ENCODE measurements around the gene MED6.

MED6 gene

DNA sequence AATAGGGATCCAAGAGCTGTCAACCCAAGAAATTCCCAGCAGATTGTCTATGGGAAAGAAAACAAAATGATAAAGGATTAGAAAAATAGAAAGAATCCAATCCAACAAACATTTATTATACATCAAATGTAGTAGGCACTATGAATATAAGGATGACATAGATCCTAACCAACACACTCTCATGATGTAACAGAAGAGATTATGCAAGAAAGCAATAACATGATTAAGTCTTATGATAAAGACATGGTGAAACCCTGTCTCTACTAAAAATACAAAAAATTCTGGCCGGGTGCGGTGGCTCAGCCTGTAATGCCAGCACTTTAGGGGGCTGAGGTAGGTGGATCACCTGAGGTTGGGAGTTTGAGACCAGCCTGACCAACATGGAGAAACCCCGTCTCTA is 2.7 kb downstream of the MED6 start:
- DNase-seq, result peak; percentile 36

DNA sequence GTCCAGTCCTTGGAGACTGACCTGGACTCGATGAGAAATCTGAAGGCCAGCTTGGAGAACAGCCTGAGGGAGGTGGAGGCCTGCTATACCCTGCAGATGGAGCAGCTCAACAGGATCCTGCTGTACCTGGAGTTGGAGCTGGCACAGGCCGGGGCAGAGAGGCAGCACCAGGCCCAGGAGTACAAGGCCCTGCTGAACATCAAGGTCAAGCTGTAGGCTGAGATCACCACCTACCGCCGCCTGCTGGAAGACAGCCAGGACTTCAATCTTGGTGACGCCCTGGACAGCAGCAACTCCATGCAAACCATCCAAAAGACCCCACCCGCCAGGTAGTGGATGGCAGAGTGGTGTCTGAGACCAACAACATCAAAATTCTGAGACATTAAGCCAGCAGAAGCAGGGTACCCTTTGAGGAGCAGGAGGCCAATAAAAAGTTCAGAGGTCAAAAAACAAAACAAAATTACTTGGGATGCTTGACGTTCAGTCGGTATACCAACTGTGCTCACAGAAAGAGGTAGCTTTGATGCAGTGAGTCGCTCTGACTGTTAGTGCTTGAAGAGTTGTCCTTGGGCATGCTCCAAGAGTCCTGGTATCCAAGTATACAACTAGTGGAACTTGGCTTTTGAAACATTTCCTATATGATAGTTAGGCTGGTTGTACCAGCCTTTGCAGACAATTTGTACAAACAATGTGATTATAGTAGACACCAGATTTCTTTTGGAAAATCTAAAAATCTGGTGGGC is 4.8 kb downstream of the MED6 start:
- DNase-seq, result no peak

DNA sequence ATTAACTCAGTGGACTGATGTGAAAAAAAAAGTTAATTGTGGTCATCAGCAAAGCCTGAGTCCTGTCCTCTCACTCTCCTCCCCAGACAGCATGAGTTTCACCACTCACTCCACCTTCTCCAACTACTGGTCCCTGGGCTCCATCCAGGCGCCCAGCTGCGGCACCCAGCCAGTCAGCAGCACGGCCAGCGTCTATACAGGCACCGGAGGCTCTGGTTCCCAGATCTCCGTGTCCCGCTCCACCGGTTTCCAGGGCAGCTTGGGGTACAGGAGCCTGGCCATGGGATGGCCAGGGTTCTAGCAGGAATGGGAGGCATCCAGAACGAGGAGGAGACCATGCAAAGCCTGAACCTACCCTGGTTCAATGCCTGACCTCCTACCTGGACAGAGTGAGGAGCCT is 6.0 kb downstream of the MED6 start:
- DNase-seq, result no peak

DNA sequence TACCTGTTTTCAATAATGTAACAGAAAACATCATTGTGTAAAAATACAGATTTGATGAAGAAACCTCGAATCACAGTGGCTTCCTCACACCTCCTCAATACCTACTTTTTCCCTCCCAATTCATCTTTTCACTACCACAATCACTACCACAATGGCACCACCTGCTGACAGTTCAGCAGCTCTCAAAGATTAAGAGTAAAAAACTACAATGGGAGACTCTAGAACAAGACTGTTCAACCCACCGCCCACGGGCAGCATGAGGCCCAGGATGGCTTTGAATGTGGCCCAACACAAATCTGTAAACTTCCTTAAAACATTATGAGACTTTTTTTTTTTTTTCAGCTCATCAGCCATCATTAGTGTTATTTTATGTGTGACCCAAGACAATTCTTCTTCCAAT is 15.2 kb downstream of the MED6 start:
- peak; percentile 39 for DNase-seq

DNA sequence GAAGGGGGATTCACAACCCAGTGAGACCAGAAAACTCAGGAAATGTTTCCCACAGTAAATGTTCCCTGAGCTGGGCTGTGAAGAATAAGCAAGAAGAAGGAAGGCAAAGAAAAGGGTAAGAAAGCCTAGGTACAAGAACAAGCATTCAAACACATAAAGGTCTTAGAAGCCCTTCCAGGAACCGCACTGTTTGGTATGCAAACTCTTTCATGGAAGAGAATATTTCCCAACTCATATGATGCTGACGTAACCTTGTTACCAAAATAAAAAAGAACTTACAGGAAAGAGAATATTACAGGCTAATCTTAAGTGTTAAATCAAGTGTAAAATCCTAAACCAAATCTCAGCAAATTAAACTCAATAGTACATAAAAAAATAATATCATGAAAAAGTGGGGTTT is 23.6 kb downstream of the MED6 start:
- no peak for DNase-seq

DNA sequence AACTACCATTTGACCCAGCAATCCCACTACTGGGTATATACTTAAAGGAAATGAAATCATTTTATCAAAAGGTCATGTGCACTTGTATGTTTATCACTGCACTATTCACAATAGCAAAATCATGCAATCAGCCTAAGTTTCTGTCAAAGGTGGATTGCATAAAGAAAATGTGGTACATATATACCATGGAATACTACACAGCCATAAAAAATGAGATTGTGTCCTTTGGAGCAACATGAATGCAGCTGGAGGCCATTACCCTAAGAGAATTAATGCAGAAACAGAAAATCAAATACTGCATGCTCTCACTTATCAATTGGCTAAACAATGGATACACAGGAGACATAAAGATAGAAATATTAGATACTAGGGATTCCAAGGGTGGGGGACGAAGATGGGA is 27.4 kb downstream of the MED6 start:
- DNase-seq, result no peak

DNA sequence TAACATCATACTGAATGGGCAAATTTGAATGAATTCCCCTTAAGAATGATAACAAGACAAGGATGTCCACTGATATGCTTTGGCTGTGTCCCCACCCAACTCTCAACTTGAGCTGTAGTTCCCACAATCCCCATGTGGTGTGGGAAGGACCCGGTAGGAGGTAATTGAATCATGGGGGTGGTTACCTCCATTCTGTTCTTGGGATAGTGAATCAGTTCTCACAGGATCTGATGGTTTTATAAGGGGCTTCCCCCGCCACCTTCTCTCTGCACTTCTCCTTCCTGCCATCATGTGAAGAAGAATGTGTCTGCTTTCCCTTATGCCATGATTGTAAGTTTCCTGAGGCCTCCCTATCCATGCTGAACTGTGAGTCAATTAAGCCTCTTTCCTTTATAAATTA is 29.3 kb downstream of the MED6 start:
- no peak for DNase-seq

DNA sequence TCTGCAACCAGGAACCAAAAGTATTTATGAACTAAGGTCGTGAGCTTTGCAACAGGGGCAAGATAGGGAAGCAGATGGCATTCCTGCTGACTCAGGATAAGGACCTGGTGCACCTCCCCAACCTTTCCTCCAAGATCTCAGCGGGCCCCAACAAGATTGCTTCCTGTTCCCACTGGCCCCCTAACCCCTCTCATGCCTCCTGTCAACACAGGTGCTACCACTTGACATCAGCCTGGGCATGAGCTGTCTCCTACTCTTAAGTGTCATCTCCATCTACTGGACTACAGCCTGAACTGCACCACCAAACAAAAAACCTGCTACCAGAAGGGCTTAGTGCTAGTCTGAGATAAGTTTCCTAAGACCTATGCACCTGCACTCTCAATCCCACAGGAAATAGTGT is 32.7 kb downstream of the MED6 start:
- peak; percentile 78 for DNase-seq

DNA sequence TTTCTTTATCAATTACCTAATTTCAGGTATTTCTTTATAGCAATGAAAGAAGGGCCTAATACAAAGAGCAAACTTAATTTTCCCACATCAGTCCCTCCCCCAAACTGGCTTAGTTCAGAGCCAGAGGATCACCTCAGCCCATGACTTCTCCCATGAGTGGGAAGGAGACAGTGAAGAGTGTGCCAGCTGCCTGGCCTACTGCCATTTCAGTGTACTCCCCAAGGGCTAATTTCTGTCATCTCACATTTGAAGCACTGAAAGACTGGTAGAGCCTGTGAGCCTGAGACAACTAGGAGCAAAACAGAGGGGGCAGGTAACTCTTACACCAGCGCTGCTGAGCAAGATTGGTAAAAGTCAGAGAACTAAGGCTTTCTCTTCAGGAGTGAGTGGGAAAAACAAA is 36.6 kb downstream of the MED6 start:
- DNase-seq, result no peak

DNA sequence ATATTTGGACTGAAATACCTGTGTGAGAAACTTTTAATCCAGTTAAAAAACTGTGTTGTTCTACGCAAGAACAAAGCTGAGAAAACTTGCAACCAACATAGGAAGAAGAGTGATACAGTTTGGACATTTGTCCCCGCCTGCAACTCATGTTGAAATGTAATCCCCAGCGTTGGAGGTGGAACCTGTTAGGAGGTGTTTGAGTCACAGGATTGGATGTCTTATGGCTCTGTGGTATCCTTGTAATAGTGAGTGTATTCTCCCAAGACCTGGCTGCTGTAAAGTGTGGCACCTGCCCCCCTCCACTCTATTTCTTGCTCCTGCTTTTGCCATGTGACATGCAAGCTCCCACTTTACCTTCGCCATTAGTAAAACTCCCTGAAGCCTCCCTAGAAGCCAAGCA is 37.0 kb downstream of the MED6 start:
- no peak for DNase-seq

DNA sequence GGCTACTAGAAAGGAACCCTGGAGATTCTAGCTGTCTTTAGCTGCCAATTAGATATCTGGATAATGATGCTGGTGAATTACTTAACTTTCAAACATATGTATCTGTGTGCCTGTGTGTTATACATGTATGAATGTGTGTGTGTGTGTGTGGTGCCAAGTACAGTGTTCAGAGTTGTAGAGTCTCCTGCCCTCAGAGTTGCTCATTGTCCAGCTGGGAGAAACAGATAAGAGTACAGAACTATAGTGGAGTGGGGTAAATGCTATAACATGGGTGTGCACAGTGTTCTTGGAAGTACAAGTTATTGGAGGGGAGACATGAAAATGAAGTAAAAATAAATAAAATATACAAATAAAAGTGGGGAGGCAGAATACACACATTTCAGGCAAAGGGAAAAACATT is 42.1 kb downstream of the MED6 start:
- DNase-seq, result peak; percentile 73

DNA sequence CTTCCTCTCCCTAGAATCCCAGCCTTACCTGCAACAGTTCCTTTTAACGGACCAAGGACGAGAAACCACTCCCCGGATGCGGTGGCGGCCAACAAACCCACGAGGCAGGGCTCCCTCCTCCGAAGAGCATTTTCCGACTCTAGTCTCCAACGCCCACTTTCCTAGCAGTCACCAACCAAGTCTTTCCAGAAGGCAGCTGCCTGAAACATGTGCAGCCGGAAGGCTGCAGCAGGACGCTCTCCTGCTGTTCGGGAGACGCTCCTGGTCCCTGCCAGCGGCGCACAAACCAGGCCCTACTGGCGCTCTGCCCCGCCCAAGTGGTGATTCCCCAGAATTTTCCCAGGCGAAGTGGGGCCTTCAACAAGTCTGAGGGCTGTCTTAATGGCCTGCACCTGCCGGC is 44.6 kb downstream of the MED6 start:
- DNase-seq, result no peak

DNA sequence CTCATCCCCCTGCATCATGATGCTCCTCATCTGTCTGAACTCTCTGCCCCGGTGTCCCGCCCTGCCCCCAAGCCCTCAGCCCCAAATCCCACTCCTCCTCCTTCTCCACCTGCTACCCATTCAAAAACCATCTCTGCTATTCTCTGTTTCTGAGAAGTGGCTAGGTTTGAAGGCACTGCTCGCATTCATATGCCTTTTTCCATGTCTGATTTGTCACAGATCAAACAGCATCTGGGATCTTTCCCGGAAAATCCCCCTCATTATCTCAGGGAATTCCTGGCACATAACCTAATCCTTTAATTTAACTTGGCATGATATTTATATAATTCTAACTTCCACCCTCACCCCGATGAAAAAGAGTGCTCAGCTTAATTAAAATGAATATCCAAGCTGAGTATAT is 62.4 kb downstream of the MED6 start:
- no peak for DNase-seq

DNA sequence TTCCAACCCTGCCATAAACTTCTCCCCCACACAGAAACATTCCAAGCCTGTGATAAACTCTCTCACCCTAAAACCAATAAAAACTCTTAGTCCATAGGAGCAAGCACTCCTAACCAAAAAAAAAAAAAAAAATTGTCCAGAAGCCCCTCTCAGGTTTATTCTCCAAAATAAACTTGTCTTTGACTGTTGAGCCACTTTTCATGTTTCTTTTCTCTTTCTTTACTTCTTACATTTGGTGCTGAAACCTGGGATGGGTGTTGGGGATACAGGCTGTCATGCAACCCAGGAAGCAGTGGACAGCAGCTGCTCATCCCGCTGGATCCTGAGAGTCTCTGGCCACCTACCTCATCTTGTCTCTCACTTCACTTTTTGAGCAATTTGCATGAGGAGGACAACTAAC is 63.6 kb downstream of the MED6 start:
- DNase-seq, result no peak

DNA sequence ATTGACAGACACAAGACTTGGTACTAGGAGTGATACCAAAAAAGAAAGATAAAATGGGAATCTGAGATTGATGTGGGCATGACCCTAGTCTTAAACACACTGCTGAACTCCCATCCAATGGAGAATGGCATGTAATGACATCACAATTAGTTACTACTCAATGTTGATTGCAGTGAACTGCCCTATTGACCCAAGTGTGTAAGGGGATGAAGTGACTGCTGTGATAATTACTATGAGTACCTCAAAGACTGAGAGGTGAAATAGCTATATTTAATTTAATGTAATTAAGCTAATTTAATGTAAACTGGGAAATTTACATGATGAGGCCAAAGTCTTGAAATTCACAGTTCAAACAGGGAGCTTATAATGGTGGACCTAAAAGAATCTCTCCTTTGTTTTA is 65.6 kb downstream of the MED6 start, which contains the start of gene ADAM20:
ADAM20 (minus strand) TSS at position 101 of the 400 bp plus-strand sequence. CDS start 10,247 bp downstream, outside the sequence.
- DNase-seq, result no peak
